Trophoblast cell (in vitro differentiated cells and primary cell): ENCODE measurements around the gene PSMD14.

ENCODE experiments used
- DNase-seq, 2 donors: peaks; one replicate each; pipeline ENCODE4 v3.0.0-alpha.2; 2016
- H2AFZ ChIP-seq: 2 replicates; pipeline ENCODE4 v1.6.1; 2013; ENCODE audit warnings: low read length, moderate library complexity, mild to moderate bottlenecking; ENCODE audit not compliant: insufficient read depth, poor library complexity
- H2AK5ac ChIP-seq: 2 replicates; pipeline ENCODE4 v1.6.1; 2013; ENCODE audit warnings: mild to moderate bottlenecking, low read length
- H2BK120ac ChIP-seq: 2 replicates; pipeline ENCODE4 v1.6.1; 2013; ENCODE audit warnings: low read length, mild to moderate bottlenecking, moderate library complexity; ENCODE audit not compliant: insufficient read depth, poor library complexity
- H2BK12ac ChIP-seq: 2 replicates; pipeline ENCODE4 v1.6.1; 2013; ENCODE audit warnings: mild to moderate bottlenecking, low read length, moderate library complexity
- H2BK5ac ChIP-seq: 2 replicates; pipeline ENCODE4 v1.6.1; 2013; ENCODE audit warnings: low read length, low read depth, moderate library complexity, mild to moderate bottlenecking; ENCODE audit not compliant: poor library complexity
- H3K14ac ChIP-seq: 2 replicates; pipeline ENCODE4 v1.6.1; 2013; ENCODE audit warnings: mild to moderate bottlenecking, low read length
- H3K18ac ChIP-seq: 2 replicates; pipeline ENCODE4 v1.6.1; 2013; ENCODE audit warnings: mild to moderate bottlenecking, low read length
- H3K23ac ChIP-seq: 2 replicates; pipeline ENCODE4 v1.6.1; 2013; ENCODE audit warnings: low read length
- H3K27ac ChIP-seq: 2 replicates; pipeline ENCODE4 v1.5.1; 2013; ENCODE audit warnings: low read depth, mild to moderate bottlenecking, inconsistent platforms, low read length, moderate library complexity
- H3K27me3 ChIP-seq: 2 replicates; pipeline ENCODE4 v1.6.1; 2013; ENCODE audit warnings: inconsistent platforms, mild to moderate bottlenecking, low read length, moderate library complexity; ENCODE audit not compliant: insufficient read depth
- H3K36me3 ChIP-seq, 2 experiments: 1 replicate in 1 of 2; 2 replicates in 1 of 2; pipeline ENCODE4 v1.6.1; 2013; ENCODE audit warnings: low read length in 2 of 2, mild to moderate bottlenecking in 2 of 2, moderate library complexity in 1 of 2; ENCODE audit not compliant: insufficient read depth in 2 of 2, control insufficient read depth in 1 of 2
- H3K4ac ChIP-seq: 2 replicates; pipeline ENCODE4 v1.6.1; 2013; ENCODE audit warnings: low read depth, mild to moderate bottlenecking, low read length, moderate library complexity
- H3K4me1 ChIP-seq, 2 experiments: 1 replicate in 1 of 2; 2 replicates in 1 of 2; pipeline ENCODE4 v1.6.1; 2013; ENCODE audit warnings: low read length in 2 of 2, mild to moderate bottlenecking in 2 of 2, moderate library complexity in 1 of 2; ENCODE audit not compliant: insufficient read depth in 2 of 2, control insufficient read depth in 1 of 2
- H3K4me2 ChIP-seq: 2 replicates; pipeline ENCODE4 v1.6.1; 2013; ENCODE audit warnings: inconsistent platforms, mild to moderate bottlenecking, low read length, moderate library complexity
- H3K4me3 ChIP-seq: 2 replicates; pipeline ENCODE4 v1.5.1; 2013; ENCODE audit warnings: mild to moderate bottlenecking, low read depth, low read length, inconsistent platforms
- H3K79me1 ChIP-seq: one replicate; pipeline ENCODE4 v1.6.1; 2013; ENCODE audit warnings: low read length
- H3K79me2 ChIP-seq: 2 replicates; pipeline ENCODE4 v1.6.1; 2013; ENCODE audit warnings: low read length, mild to moderate bottlenecking; ENCODE audit not compliant: control insufficient read depth, insufficient read depth, poor library complexity
- H3K9ac ChIP-seq: 2 replicates; pipeline ENCODE4 v1.6.1; 2013; ENCODE audit warnings: mild to moderate bottlenecking, low read length
- H3K9me3 ChIP-seq: 2 replicates; pipeline ENCODE4 v1.6.1; 2013; ENCODE audit warnings: low read depth, mild to moderate bottlenecking, control low read depth, inconsistent platforms, low read length; ENCODE audit not compliant: insufficient read depth
- H4K12ac ChIP-seq: 2 replicates; pipeline ENCODE4 v1.6.1; 2013; ENCODE audit warnings: low read depth, mild to moderate bottlenecking, low read length, moderate library complexity
- H4K8ac ChIP-seq: 2 replicates; pipeline ENCODE4 v1.6.1; 2013; ENCODE audit warnings: low read depth, mild to moderate bottlenecking, low read length, moderate library complexity
- H4K91ac ChIP-seq: one replicate; pipeline ENCODE4 v1.6.1; 2013; ENCODE audit warnings: low read depth, mild to moderate bottlenecking, low read length, moderate library complexity
- WGBS: extraction: QIAGEN DNeasy Blood & Tissue Kit; methylation state at CpG from one replicate; pipeline ENCODE4 v1.1.7; 2013; ENCODE audit warnings: missing lambda C conversion rate; ENCODE audit not compliant: insufficient read length, insufficient coverage; ENCODE audit errors: extremely low coverage; 5-methylcytosine and 5-hydroxymethylcytosine counted together

PSMD14 gene

DNA sequence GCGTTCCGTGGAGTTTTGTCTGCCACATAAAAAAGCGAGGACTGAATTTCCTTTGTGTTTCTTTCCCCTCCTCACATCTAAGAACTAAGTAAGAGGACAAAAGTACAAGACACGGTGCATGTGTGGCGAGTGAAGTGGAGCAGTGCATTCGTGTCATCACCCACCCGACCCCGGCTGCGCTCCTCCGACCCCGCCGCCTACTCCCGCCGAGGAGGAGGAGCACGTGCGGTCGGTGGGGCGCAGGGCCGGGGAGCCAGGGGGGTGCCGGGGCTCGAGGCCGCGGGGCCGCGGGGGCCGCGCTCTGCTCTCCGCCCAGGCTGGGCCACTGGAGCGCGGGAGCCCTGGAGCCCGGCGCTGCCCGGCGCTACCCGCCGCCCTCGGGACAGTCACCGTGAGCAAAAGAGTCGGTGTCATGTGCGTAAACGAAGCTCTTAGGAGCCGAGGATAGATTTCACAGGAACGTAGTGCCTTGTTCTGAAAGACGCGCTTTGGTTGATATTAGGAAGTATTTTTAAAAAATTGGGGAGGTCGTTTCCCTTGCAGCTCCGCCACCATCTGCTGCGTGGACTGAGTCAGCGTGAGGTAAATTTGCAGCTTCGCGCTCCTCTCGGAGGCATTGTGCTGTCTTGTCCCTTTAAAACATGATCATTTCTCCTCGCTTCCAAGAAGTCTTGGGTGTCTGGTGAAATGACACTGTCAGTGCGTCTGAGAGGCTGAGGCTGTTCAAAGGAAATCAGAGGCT lies 118.9 kb downstream of the PSMD14 start:
- no peak overlapping the region for H3K18ac ChIP-seq
- no peak overlapping the region for H3K14ac ChIP-seq
- H3K23ac ChIP-seq: no peak overlapping the region
- H4K12ac ChIP-seq: no peak overlapping the region
- H2BK5ac ChIP-seq: no peak overlapping the region
- H3K79me2 ChIP-seq: no peaks in the 10 kb centered on the region
- no peak overlapping the region for H2AFZ ChIP-seq
- no peaks in the 10 kb centered on the region for H3K9me3 ChIP-seq
- no peak overlapping the region for H3K4me3 ChIP-seq
- no peaks in the 10 kb centered on the region for H3K36me3 ChIP-seq
- H3K4ac ChIP-seq: no peak overlapping the region
- peaks cover 52% of the 10 kb centered on the region for H3K27me3 ChIP-seq
- no peaks in the 10 kb centered on the region for H3K79me1 ChIP-seq
- H3K27ac ChIP-seq: no peak overlapping the region
- H4K91ac ChIP-seq: no peak overlapping the region
- no peak overlapping the region for H2BK120ac ChIP-seq
- H3K9ac ChIP-seq: no peak overlapping the region
- H3K4me1 ChIP-seq: peaks cover 11% of the 10 kb centered on the region in 2 experiments
- no peak for DNase-seq
- WGBS: no CpG with 5 or more reads among the region's 54 CpGs
- H4K8ac ChIP-seq: no peak overlapping the region
- H2AK5ac ChIP-seq: no peak overlapping the region
- peak overlapping the region; percentile 53 for H3K4me2 ChIP-seq
- no peak overlapping the region for H2BK12ac ChIP-seq

DNA sequence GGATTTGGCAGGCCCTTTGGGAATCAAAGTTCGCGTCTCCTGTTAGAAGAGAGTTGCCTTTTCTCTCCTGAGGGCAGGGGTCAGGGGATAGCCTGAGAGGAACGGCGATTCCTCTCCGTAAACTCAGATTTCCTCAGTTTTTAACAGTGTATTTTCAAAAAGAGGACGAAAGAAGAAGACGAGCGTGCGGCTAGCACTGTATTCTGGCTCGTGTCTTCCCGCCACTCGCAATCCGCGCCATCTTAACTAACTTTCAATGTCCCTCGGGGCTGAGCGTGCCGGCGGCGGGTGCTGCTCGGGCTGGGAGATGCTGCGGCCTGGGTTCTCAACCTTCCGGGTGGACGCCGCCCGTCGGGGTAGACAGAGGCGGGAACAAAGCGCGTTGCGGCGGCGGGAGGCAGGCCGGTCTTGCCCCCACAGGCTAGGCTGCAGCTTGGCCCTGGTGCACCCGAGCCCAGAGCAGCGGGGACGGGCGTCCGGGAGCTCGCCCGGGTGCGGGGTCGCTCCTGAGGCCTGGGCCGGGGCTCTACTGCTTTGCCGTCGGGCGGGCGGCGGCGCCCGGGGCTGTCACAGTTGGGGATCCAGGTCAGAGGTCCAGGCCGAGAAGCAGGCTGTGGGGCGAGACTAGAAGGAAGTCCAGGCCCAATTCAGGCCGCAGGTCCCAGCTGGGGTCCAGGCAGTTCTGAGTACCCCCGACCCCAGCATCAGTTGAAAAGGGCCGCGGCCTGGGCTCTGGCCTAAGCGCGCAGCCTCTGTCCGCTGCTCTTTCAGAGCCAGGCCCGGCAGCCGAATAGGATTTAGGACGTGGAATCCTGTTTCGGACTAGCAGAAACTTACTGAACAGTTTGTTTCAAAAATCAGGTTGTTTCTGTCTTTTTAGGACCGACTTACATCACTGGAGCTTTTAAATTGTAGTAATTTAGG lies 119.7 kb downstream of the PSMD14 start:
- no peaks in the 10 kb centered on the region for H3K36me3 ChIP-seq
- no peak overlapping the region for H2BK120ac ChIP-seq
- WGBS: no CpG with 5 or more reads among the region's 64 CpGs
- peaks cover 11% of the 10 kb centered on the region in 2 experiments for H3K4me1 ChIP-seq
- H3K4me3 ChIP-seq: no peak overlapping the region
- H3K79me1 ChIP-seq: no peaks in the 10 kb centered on the region
- no peak overlapping the region for H3K14ac ChIP-seq
- H3K9me3 ChIP-seq: no peaks in the 10 kb centered on the region
- no peak overlapping the region for H2BK12ac ChIP-seq
- no peak overlapping the region for H4K12ac ChIP-seq
- no peak overlapping the region for H3K27ac ChIP-seq
- no peak overlapping the region for H4K91ac ChIP-seq
- no peak overlapping the region for H2AK5ac ChIP-seq
- H3K18ac ChIP-seq: no peak overlapping the region
- H4K8ac ChIP-seq: no peak overlapping the region
- no peaks in the 10 kb centered on the region for H3K79me2 ChIP-seq
- H3K27me3 ChIP-seq: peaks cover 44% of the 10 kb centered on the region
- H2AFZ ChIP-seq: no peak overlapping the region
- DNase-seq: no peak
- no peak overlapping the region for H3K23ac ChIP-seq
- H3K4ac ChIP-seq: no peak overlapping the region
- H2BK5ac ChIP-seq: no peak overlapping the region
- H3K9ac ChIP-seq: no peak overlapping the region
- peak overlapping the region; percentile 53 for H3K4me2 ChIP-seq

DNA sequence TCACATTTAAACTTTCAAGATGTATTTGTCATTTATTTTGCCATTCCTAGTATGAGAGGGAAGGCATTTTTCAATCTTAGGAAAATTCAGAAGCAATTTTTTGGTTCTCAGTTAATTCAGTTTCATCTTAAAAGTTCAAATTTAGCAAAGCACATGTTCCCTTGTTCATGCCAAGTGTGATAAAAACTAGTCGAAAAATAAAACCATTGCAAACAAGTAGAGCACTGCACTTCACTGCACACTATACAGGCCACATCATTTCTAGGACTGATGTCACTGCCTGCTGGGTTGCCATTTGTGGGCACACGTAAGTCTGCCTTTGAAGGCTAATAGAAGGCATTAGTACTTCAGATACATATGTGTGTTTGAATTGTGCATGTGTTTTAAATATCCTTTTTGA lies 122.2 kb downstream of the PSMD14 start:
- Histone ChIP-seq H3K27ac (no peak overlapping the region), H2BK5ac (no peak overlapping the region), H3K18ac (no peak overlapping the region), H2AK5ac (no peak overlapping the region), H3K79me1 (no peaks in the 10 kb centered on the region), H3K36me3 (no peaks in the 10 kb centered on the region), H3K27me3 (peaks cover 23% of the 10 kb centered on the region), H3K9me3 (no peaks in the 10 kb centered on the region), H3K9ac (no peak overlapping the region), H4K8ac (no peak overlapping the region), H3K4me3 (no peak overlapping the region), H3K14ac (no peak overlapping the region), H2AFZ (no peak overlapping the region), H2BK12ac (no peak overlapping the region), H3K4me1 (peaks cover 3% of the 10 kb centered on the region in 2 experiments), H3K23ac (no peak overlapping the region), H2BK120ac (no peak overlapping the region), H4K12ac (no peak overlapping the region), H3K4ac (no peak overlapping the region), H4K91ac (no peak overlapping the region), H3K4me2 (no peak overlapping the region), H3K79me2 (no peaks in the 10 kb centered on the region)
- WGBS: no CpG with 5 or more reads among the region's 2 CpGs
- DNase-seq: no peak

DNA sequence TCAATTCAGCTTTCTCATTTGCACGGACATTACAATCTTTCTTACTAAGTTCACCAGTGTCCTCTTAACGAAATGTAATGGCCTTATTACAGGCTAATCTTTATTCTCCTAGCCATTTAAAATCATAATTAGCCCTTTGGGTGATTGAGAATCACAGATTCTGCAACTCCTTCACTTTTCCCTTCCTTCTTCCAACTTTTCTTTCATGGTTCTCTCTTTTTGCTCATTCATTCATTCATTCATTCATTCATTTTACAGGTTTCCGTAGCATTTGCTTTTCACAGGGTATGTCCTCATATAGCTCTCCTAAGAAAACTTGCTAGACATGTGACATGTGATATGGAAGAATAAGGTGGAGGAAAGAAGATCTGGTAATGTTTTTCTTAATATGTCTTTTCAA lies 123.9 kb downstream of the PSMD14 start:
- Histone ChIP-seq H3K4ac (no peak overlapping the region), H2BK120ac (no peak overlapping the region), H2AK5ac (no peak overlapping the region), H3K4me3 (no peak overlapping the region), H3K18ac (no peak overlapping the region), H2AFZ (no peak overlapping the region), H3K23ac (no peak overlapping the region), H4K91ac (no peak overlapping the region), H3K27me3 (peaks cover 13% of the 10 kb centered on the region), H3K79me1 (no peaks in the 10 kb centered on the region), H3K79me2 (no peaks in the 10 kb centered on the region), H3K36me3 (no peaks in the 10 kb centered on the region), H3K14ac (no peak overlapping the region), H4K12ac (no peak overlapping the region), H4K8ac (no peak overlapping the region), H3K9me3 (no peaks in the 10 kb centered on the region), H3K27ac (no peak overlapping the region), H3K4me2 (no peak overlapping the region), H2BK12ac (no peak overlapping the region), H2BK5ac (no peak overlapping the region), H3K9ac (no peak overlapping the region), H3K4me1 (peaks cover under 1% of the 10 kb centered on the region in 2 experiments)
- WGBS: no CpG with 5 or more reads among the region's 3 CpGs
- DNase-seq: no peak
